ENCODE measurements around the gene IKZF3.
"Not testable (repeated sequence)": the region's sequence is repeated elsewhere in the genome, so short reads cannot be mapped to it uniquely, and the experiment has no call there.

IKZF3 gene

GRCh38 chr17:39863918-39864746 lies at the start of gene IKZF3:
TSS of gene IKZF3 (minus strand) at chr17:39864312. CDS start at chr17:39864126, 186 bp downstream.
- peak; percentile 89 for DNase-seq

- no peak for DNase-seq
These were observed 44.8 kb upstream of the IKZF3 start for GRCh38 chr17:39908789-39909352.

- DNase-seq: no peak
These were observed 40.8 kb upstream of the IKZF3 start for GRCh38 chr17:39904990-39905288.

- DNase-seq: no peak
These were observed 39.2 kb upstream of the IKZF3 start for GRCh38 chr17:39903158-39903884.

GRCh38 chr17:39902027-39902426 lies 37.9 kb upstream of the IKZF3 start:
- not testable (repeated sequence) for DNase-seq

GRCh38 chr17:39899215-39899614 lies 35.1 kb upstream of the IKZF3 start:
- DNase-seq: no peak

GRCh38 chr17:39898088-39898487 lies 34.0 kb upstream of the IKZF3 start:
- no peak for DNase-seq

GRCh38 chr17:39894681-39895376 lies 30.7 kb upstream of the IKZF3 start:
- no peak for DNase-seq

GRCh38 chr17:39889200-39889599 lies 25.1 kb upstream of the IKZF3 start:
- no peak for DNase-seq

- DNase-seq: no peak
These were observed 23.0 kb upstream of the IKZF3 start for GRCh38 chr17:39887078-39887477.

- not testable (repeated sequence) for DNase-seq
These were observed 22.0 kb upstream of the IKZF3 start for GRCh38 chr17:39886102-39886501.

GRCh38 chr17:39872751-39873150 lies 8.6 kb upstream of the IKZF3 start:
- no peak for DNase-seq

- no peak for DNase-seq
These were observed 7.7 kb upstream of the IKZF3 start for GRCh38 chr17:39871801-39872200.

GRCh38 chr17:39870776-39871175 lies 6.7 kb upstream of the IKZF3 start:
- DNase-seq: no peak

GRCh38 chr17:39868554-39868942 lies 4.4 kb upstream of the IKZF3 start:
- DNase-seq: no peak

GRCh38 chr17:39867880-39868553 lies 3.9 kb upstream of the IKZF3 start, which contains the start of gene ZPBP2:
TSS of gene ZPBP2 (plus strand) at chr17:39868202. CDS start at chr17:39868355, 153 bp downstream.
- DNase-seq: peak; percentile 50

- peak; percentile 69 for DNase-seq
These were observed 3.2 kb upstream of the IKZF3 start for GRCh38 chr17:39867084-39867879.

- no peak for DNase-seq
These were observed 2.1 kb upstream of the IKZF3 start for GRCh38 chr17:39866013-39866730.

- DNase-seq: no peak
These were observed 731 bp downstream of the IKZF3 start for GRCh38 chr17:39863244-39863917.

- DNase-seq: no peak
These were observed 2.9 kb downstream of the IKZF3 start for GRCh38 chr17:39861235-39861634.

Measured in CD4-positive, alpha-beta T cell treated with Interleukin-15 for 1 hour (primary cell).